HepG2 (cell line): Measurements from ENCODE around the gene KDM6B. TPM values are rescaled to one million over a fixed set of nuclear protein-coding genes. Genes with fewer than 3 reads are reported as not detected.
A peak's percentile ranks its signal among the peaks of the same experiment; 100 is the strongest.

Experiments used
- ATAC-seq: fragments of 200-7000 bp; cut with Tn5 transposase; 3 replicates; pipeline ENCODE4 v1.9.1; 2020; ENCODE audit warnings: mild to moderate bottlenecking, moderate library complexity
- BruUV-seq: library from RNA; stranded (reverse); fragments of 400-500 nt; replicated peaks from 2 replicates; lab custom pipeline; 2021; lab: Mats Ljungman, UMichigan
- CTCF ChIA-PET: fragments of 300-600 bp; formaldehyde crosslinking; extraction: SDS; loops from one replicate; lab custom pipeline; 2021; ENCODE audit warnings: low total read pairs, inconsistent platforms, low intra/inter-chr PET ratio; lab: Yijun Ruan, JAX
- POLR2A ChIA-PET: fragments of 350-600 bp; sonication (Branson Sonifier 250); formaldehyde crosslinking; loops from one replicate; lab custom pipeline; 2020; ENCODE audit warnings: antibody characterized with exemption, inconsistent platforms; lab: Yijun Ruan, JAX
- DNase-seq: peaks from one replicate; pipeline ENCODE4 v3.0.0-alpha.2; 2015; ENCODE audit warnings: low spot score
- FAIRE-seq: peaks from 3 replicates; lab custom pipeline; 2011; peaks lifted over from hg19 to GRCh38; lab: Jason Lieb, UNC
- H2AFZ ChIP-seq: one replicate; pipeline ENCODE4 v1.6.1; 2011; ENCODE audit warnings: low read length, inconsistent platforms
- H3K27ac ChIP-seq: fragments of 300-600 bp; 3 replicates; pipeline ENCODE4 v1.8.0; 2011; ENCODE audit warnings: mixed run types, mild to moderate bottlenecking, mixed read lengths, low read length, inconsistent platforms; ENCODE audit not compliant: insufficient read depth; ENCODE audit errors: extremely low read length
- H3K27me3 ChIP-seq, 2 experiments: fragments of 200-600 bp in 1 of 2; 2 replicates in 1 of 2; 3 replicates in 1 of 2; pipeline versions ENCODE4 v1.6.0 to v1.8.0; 2011; ENCODE audit warnings: low read length in 2 of 2, mild to moderate bottlenecking in 2 of 2, moderate library complexity in 2 of 2, inconsistent platforms in 1 of 2; ENCODE audit not compliant: insufficient read depth in 2 of 2, control insufficient read depth in 1 of 2
- H3K36me3 ChIP-seq, 2 experiments: fragments of 200-600 bp in 1 of 2; replicated peaks in 1 of 2; 2 replicates in 1 of 2; 3 replicates in 1 of 2; pipeline versions ENCODE4 v1.5.1 to v1.8.0; 2011; ENCODE audit warnings: low read length in 2 of 2, inconsistent platforms in 1 of 2; ENCODE audit not compliant: insufficient read depth in 2 of 2, control insufficient read depth in 1 of 2
- H3K4me1 ChIP-seq: 2 replicates; pipeline ENCODE4 v1.5.1; 2012; ENCODE audit warnings: low read length, inconsistent platforms; ENCODE audit not compliant: insufficient read depth
- H3K4me2 ChIP-seq: 2 replicates; pipeline ENCODE4 v1.6.0; 2011; ENCODE audit warnings: low read depth, low read length, inconsistent platforms
- H3K4me3 ChIP-seq, 3 experiments: fragments of 200-600 bp in 1 of 3; sonication (generic), shearing (Covaris generic) in 1 of 3; replicated peaks in 1 of 3; 2 replicates each; pipeline ENCODE4 v1.5.1; 2011 to 2016; ENCODE audit warnings: low read length in 3 of 3, inconsistent platforms in 2 of 3, low read depth in 2 of 3, mild to moderate bottlenecking in 2 of 3, control low read depth in 1 of 3, mixed read lengths in 1 of 3; ENCODE audit not compliant: insufficient read depth in 1 of 3
- H3K79me2 ChIP-seq: one replicate; pipeline ENCODE4 v1.6.1; 2011; ENCODE audit warnings: low read length, inconsistent platforms; ENCODE audit not compliant: insufficient read depth
- H3K9ac ChIP-seq: 2 replicates; pipeline ENCODE4 v1.6.0; 2011; ENCODE audit warnings: mild to moderate bottlenecking, low read depth, low read length, inconsistent platforms; ENCODE audit not compliant: insufficient read depth
- H3K9me3 ChIP-seq: 2 replicates; pipeline ENCODE4 v1.5.1; 2012; ENCODE audit warnings: mild to moderate bottlenecking, low read length
- H4K20me1 ChIP-seq: 2 replicates; pipeline ENCODE4 v1.6.0; 2011; ENCODE audit warnings: inconsistent platforms, mild to moderate bottlenecking, low read length, moderate library complexity; ENCODE audit not compliant: insufficient read depth
- ARID5B ChIP-seq: IDR thresholded peaks from 2 replicates; pipeline ENCODE4 v1.4.0; 2020; ENCODE audit warnings: mild to moderate bottlenecking, missing genetic modification reagents
- ASH2L ChIP-seq: fragments of 300-600, 200-600 bp; sonication (generic); IDR thresholded peaks from 2 replicates; pipeline ENCODE4 v1.7.0; 2017; ENCODE audit warnings: low read depth, mild to moderate bottlenecking, moderate library complexity, mixed read lengths, low read length; ENCODE audit not compliant: insufficient read length
- CSRNP1 ChIP-seq: sonication (generic); formaldehyde crosslinking; IDR thresholded peaks from 2 replicates; pipeline ENCODE4 v1.8.1; 2023; ENCODE audit warnings: mild to moderate bottlenecking, missing genetic modification reagents
- GATAD2A ChIP-seq: IDR thresholded peaks from 2 replicates; pipeline ENCODE4 v1.6.1; 2016
- KDM5A ChIP-seq: fragments of 200-600 bp; sonication (generic); IDR thresholded peaks from 2 replicates; pipeline ENCODE4 v1.7.0; 2018; ENCODE audit warnings: antibody characterized with exemption, mild to moderate bottlenecking, low read length, borderline replicate concordance
- NFKBIZ ChIP-seq: IDR thresholded peaks from 2 replicates; pipeline ENCODE4 v1.6.1; 2018; ENCODE audit warnings: missing genetic modification reagents, missing compliant biosample characterization
- PAXIP1 ChIP-seq: sonication (generic); formaldehyde crosslinking; conservative IDR thresholded peaks from 2 replicates; pipeline ENCODE4 v1.4.0; 2020; ENCODE audit warnings: mild to moderate bottlenecking, missing genetic modification reagents, moderate library complexity
- RAD21 ChIP-seq: fragments of 450-650 bp; formaldehyde crosslinking; IDR thresholded peaks from 2 replicates; pipeline ENCODE4 v1.5.0; 2020; ENCODE audit warnings: mild to moderate bottlenecking
- SAP130 ChIP-seq: IDR thresholded peaks from 2 replicates; pipeline ENCODE4 v1.6.1; 2016; ENCODE audit warnings: low read depth
- SMC3 ChIP-seq: IDR thresholded peaks from 2 replicates; pipeline ENCODE4 v1.6.1; 2011; ENCODE audit warnings: low read length, improper control_type of control experiment
- SOX5 ChIP-seq: IDR thresholded peaks from 2 replicates; pipeline ENCODE4 v1.6.1; 2016; ENCODE audit warnings: borderline replicate concordance
- THAP11 ChIP-seq: IDR thresholded peaks from 2 replicates; pipeline ENCODE4 v1.6.1; 2016; ENCODE audit warnings: missing biosample characterization, missing genetic modification reagents
- ZKSCAN8 ChIP-seq: IDR thresholded peaks from 2 replicates; pipeline ENCODE4 v1.6.1; 2016; ENCODE audit warnings: borderline replicate concordance, missing genetic modification reagents, missing compliant biosample characterization
- ZNF451 ChIP-seq: sonication (generic); formaldehyde crosslinking; IDR thresholded peaks from 2 replicates; pipeline ENCODE4 v1.5.0; 2020; ENCODE audit warnings: mild to moderate bottlenecking, missing genetic modification reagents
- WGBS: methylation state at CpG from one replicate; pipeline ENCODE4 v1.1.6; 2017; ENCODE audit warnings: low lambda C conversion rate; 5-methylcytosine and 5-hydroxymethylcytosine counted together
- in situ Hi-C: cut with HindIII; loops from 2 replicates; pipeline ENCODE4 v1.10.0; 2017; ENCODE audit warnings: low pct_unique_long_range_greater_than_20kb; ENCODE audit not compliant: extremely low pct_ligation_motif_present
- intact Hi-C: fragments of 100-400 bp; cut with micrococcal nuclease; formaldehyde crosslinking; loops from one replicate; pipeline ENCODE4 v1.10.0; 2022; ENCODE audit not compliant: unreplicated experiment
- polyA plus RNA-seq, 8 experiments: library from polyadenylated mRNA; depleted of rRNA in 3 of 8; stranded (reverse) in 7 of 8; unstranded in 1 of 8; fragments of >200 nt; fragmentation: Illumina TruSeq in 4 of 8; extraction: Trizol in 4 of 8; gene quantifications; 2 replicates each; pipeline versions ENCODE4 v1.2.1 to v1.2.3, GENCODE V29; 2011 to 2016; ENCODE audit warnings: low read depth in 4 of 8, missing spikeins in 1 of 8, mixed read lengths in 1 of 8; ENCODE audit not compliant: insufficient read depth in 1 of 8
- total RNA-seq, 5 experiments: library from RNA; depleted of rRNA; stranded (reverse); fragments of >200 nt; fragmentation: Illumina TruSeq; extraction: Trizol; gene quantifications; 2 replicates each; pipeline ENCODE4 v1.2.3, GENCODE V29; 2016; ENCODE audit warnings: low read depth in 1 of 5

The KDM6B gene
- total and polyA plus RNA-seq, 2 of the 13 experiments (the other 11 are each of a cell fraction or from before 2014, with no cell fraction given) = 1.3 to 2.1 TPM

- Histone ChIP-seq H3K79me2 (peaks cover 8% of the 10 kb centered on the region), H3K27me3 (no peaks in the 10 kb centered on the region; a peak in 1 of 5 replicates), H3K4me1 (peaks cover 64% of the 10 kb centered on the region), H3K9me3 (peaks cover 8% of the 10 kb centered on the region), H4K20me1 (no peaks in the 10 kb centered on the region), H3K4me2 (peak overlapping the region; percentile 64), H2AFZ (no peak overlapping the region), H3K4me3 (peak overlapping the region in 1 of 3 experiments; percentile 11; a peak in 1 of 6 replicates), H3K9ac (peak overlapping the region; percentile 52; the same call in 1 of the 2 replicates), H3K36me3 (no peaks in the 10 kb centered on the region), H3K27ac (peak overlapping the region; percentile 81)
- FAIRE-seq = peak; percentile 82
- intact Hi-C loops = loop anchor here (1.0 to 5.0 kb wide), 3 partner anchors 23 to 124 kb away; no protein-coding TSS in a partner anchor
- WGBS = 2% methylated on average over 3 of the region's 3 CpGs
- ChIA-PET CTCF (interaction anchor here (0.9 to 3.3 kb wide), 6 partner anchors 25 to 195 kb away, joined by 3 to 39 read pairs (median 6); partner anchors contain the start of gene CHD3), POLR2A (interaction anchor here (0.9 to 1.6 kb wide), 3 partner anchors 20 to 26 kb away, joined by 3 to 4 read pairs (median 3); partner anchors contain the start of gene CHD3)
- in situ Hi-C loops = no loop called here
- no TSS peak for BruUV-seq
- peak; percentile 77 for ATAC-seq
- peak; percentile 91 for DNase-seq
- TF ChIP-seq KDM5A = 0 out of 2 replicates have a peak, but pooled peaks have one; percentile 28
- TF ChIP-seq THAP11 = peak; percentile 46; the same call in 1 of the 2 replicates
- TF ChIP-seq ZKSCAN8 (CRISPR knock-in tag) = 0 out of 2 replicates have a peak, but pooled peaks have one; percentile 33
- TF ChIP-seq ARID5B = peak; percentile 73
- TF ChIP-seq SAP130 (CRISPR knock-in tag) = peak; percentile 67
- 0 out of 2 replicates have a peak, but pooled peaks have one; percentile 56 for TF ChIP-seq CSRNP1 (CRISPR knock-in tag)
- TF ChIP-seq SMC3 = peak; percentile 86
- TF ChIP-seq NFKBIZ = 0 out of 2 replicates have a peak, but pooled peaks have one; percentile 23
- TF ChIP-seq PAXIP1 (CRISPR knock-in tag) = peak; percentile 92
- TF ChIP-seq RAD21 = peak; percentile 71
- TF ChIP-seq ZNF451 (CRISPR knock-in tag) = no peak
- TF ChIP-seq GATAD2A (CRISPR knock-in tag) = peak; percentile 65
- peak; percentile 89 for TF ChIP-seq SOX5 (CRISPR knock-in tag)
- peak; percentile 82 for TF ChIP-seq ASH2L
These were observed 28.8 kb downstream of the KDM6B start for GRCh38 chr17:7862692-7863437.
